ENCODE results near the gene AMOT. TPM values are rescaled to one million over a fixed set of nuclear protein-coding genes. Genes with fewer than 3 reads are reported as not detected.

AMOT gene
- total and polyA plus RNA-seq, 2 experiments from 2014 or later = 12.5 to 22.4 TPM

DNA sequence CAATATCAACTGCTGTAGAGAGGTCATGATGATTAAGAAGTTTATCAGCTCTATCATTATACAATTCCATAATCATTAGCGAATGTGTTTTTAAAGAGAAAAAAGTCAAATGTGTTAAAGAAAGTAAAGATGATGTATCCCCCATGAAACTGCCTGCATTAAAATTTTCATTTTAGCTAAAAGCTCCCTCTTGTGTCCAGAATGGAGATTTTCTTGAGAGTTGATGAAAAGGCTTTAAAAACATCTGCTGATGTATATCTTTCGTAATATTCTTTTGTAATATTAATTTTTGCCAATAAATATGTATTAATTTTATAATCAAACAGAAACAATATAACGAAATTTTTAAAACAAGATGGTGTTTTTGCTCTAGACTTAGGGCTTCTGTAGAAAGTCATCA, 108.8 kb downstream of the AMOT start:
- peak in 1 of 2 donors; percentile 12 for DNase-seq (ENCODE audit: low read depth in 1 of 2, low spot score in 1 of 2)

More for the DNA sequence above, 108.8 kb downstream of the AMOT start:
- Histone ChIP-seq H3K36me3 (no peaks in the 10 kb centered on the region), H3K27me3 (no peaks in the 10 kb centered on the region), H3K27ac (no peak overlapping the region), H3K9me3 (ENCODE audit: low read depth) (no peaks in the 10 kb centered on the region), H3K4me1 (ENCODE audit: low read depth) (no peaks in the 10 kb centered on the region), H3K4me3 (no peak overlapping the region)
- TF ChIP-seq CTCF (IDR thresholded peaks at IDR 0.05; ENCODE audit: low read depth, low read length) = no peak

Other genes with a start within 250 kb of the AMOT start
- 2.1 and 3.5 TPM in 2 replicates for gene LHFPL1, start 160.9 kb downstream of the AMOT start, total RNA-seq
- gene LHFPL1, start 160.9 kb downstream of the AMOT start, polyA plus RNA-seq = 3.8 and 4.6 TPM in 2 replicates

Measured in cardiac muscle cell (in vitro differentiated cells and primary cell).